ENCODE results near the gene MANSC4. TPM values are rescaled to one million over a fixed set of nuclear protein-coding genes. Genes with fewer than 3 reads are reported as not detected.

Gene MANSC4
- total RNA-seq = not detected

GRCh38 chr12:27779920-27780611 lies at the start of gene MANSC4, which contains the start of gene KLHL42:
Gene MANSC4, minus strand, starts transcription at chr12:27780236. Its CDS starts 8,960 bp downstream, at chr12:27771276.
Gene KLHL42, plus strand, starts transcription at chr12:27780233. Its CDS starts 98 bp downstream, at chr12:27780331.
- H3K27ac Mint-ChIP-seq = peak within 1 kb of the TSS; percentile 94
- DNase-seq = peak; percentile 71
- H3K9me3 Mint-ChIP-seq = no peaks in the 10 kb centered on the region
- H3K36me3 Mint-ChIP-seq = peaks cover 25% of the 10 kb centered on the region
- H3K4me1 Mint-ChIP-seq = peaks cover 36% of the 10 kb centered on the region
- no peaks in the 10 kb centered on the region for H3K27me3 Mint-ChIP-seq
- H3K4me3 Mint-ChIP-seq = peak within 1 kb of the TSS; percentile 86

- Mint-ChIP-seq H3K27me3 (peaks cover 48% of the 10 kb centered on the region), H3K4me1 (peaks cover 15% of the 10 kb centered on the region), H3K36me3 (no peaks in the 10 kb centered on the region), H3K4me3 (no peak overlapping the region), H3K9me3 (no peaks in the 10 kb centered on the region), H3K27ac (no peak overlapping the region)
- no peak for DNase-seq
These were observed 48.2 kb upstream of the MANSC4 start for GRCh38 chr12:27828196-27828595.

GRCh38 chr12:27826076-27826475 lies 46.0 kb upstream of the MANSC4 start:
- H3K9me3 Mint-ChIP-seq = no peaks in the 10 kb centered on the region
- no peak overlapping the region for H3K27ac Mint-ChIP-seq
- no peak overlapping the region for H3K4me3 Mint-ChIP-seq
- H3K36me3 Mint-ChIP-seq = no peaks in the 10 kb centered on the region
- H3K4me1 Mint-ChIP-seq = peaks cover 32% of the 10 kb centered on the region
- peaks cover 45% of the 10 kb centered on the region for H3K27me3 Mint-ChIP-seq
- DNase-seq = no peak

GRCh38 chr12:27824126-27824842 lies 44.2 kb upstream of the MANSC4 start:
- no peak overlapping the region for H3K27ac Mint-ChIP-seq
- H3K36me3 Mint-ChIP-seq = no peaks in the 10 kb centered on the region
- H3K4me3 Mint-ChIP-seq = no peak overlapping the region
- peaks cover 45% of the 10 kb centered on the region for H3K27me3 Mint-ChIP-seq
- peaks cover 33% of the 10 kb centered on the region for H3K4me1 Mint-ChIP-seq
- peak; percentile 39 for DNase-seq
- H3K9me3 Mint-ChIP-seq = no peaks in the 10 kb centered on the region

- Mint-ChIP-seq H3K4me1 (peaks cover 33% of the 10 kb centered on the region), H3K36me3 (no peaks in the 10 kb centered on the region), H3K4me3 (no peak overlapping the region), H3K9me3 (no peaks in the 10 kb centered on the region), H3K27ac (peak overlapping the region; percentile 26), H3K27me3 (peaks cover 45% of the 10 kb centered on the region)
- no peak for DNase-seq
These were observed 43.0 kb upstream of the MANSC4 start for GRCh38 chr12:27823038-27823437.

GRCh38 chr12:27822076-27822712 lies 42.2 kb upstream of the MANSC4 start:
- peak overlapping the region; percentile 87 for H3K27ac Mint-ChIP-seq
- H3K27me3 Mint-ChIP-seq = peaks cover 43% of the 10 kb centered on the region
- H3K4me3 Mint-ChIP-seq = no peak overlapping the region
- H3K36me3 Mint-ChIP-seq = no peaks in the 10 kb centered on the region
- H3K4me1 Mint-ChIP-seq = peaks cover 36% of the 10 kb centered on the region
- DNase-seq = peak; percentile 72
- H3K9me3 Mint-ChIP-seq = no peaks in the 10 kb centered on the region

- Mint-ChIP-seq H3K27ac (no peak overlapping the region), H3K4me1 (peaks cover 42% of the 10 kb centered on the region), H3K4me3 (no peak overlapping the region), H3K9me3 (no peaks in the 10 kb centered on the region), H3K27me3 (peaks cover 39% of the 10 kb centered on the region), H3K36me3 (no peaks in the 10 kb centered on the region)
- DNase-seq = peak; percentile 24
These were observed 41.4 kb upstream of the MANSC4 start for GRCh38 chr12:27821259-27821973.

- H3K27ac Mint-ChIP-seq = no peak overlapping the region
- no peak overlapping the region for H3K4me3 Mint-ChIP-seq
- DNase-seq = no peak
- peaks cover 42% of the 10 kb centered on the region for H3K4me1 Mint-ChIP-seq
- H3K36me3 Mint-ChIP-seq = no peaks in the 10 kb centered on the region
- no peaks in the 10 kb centered on the region for H3K9me3 Mint-ChIP-seq
- H3K27me3 Mint-ChIP-seq = peaks cover 30% of the 10 kb centered on the region
These were observed 40.5 kb upstream of the MANSC4 start for GRCh38 chr12:27820564-27820963.

GRCh38 chr12:27818401-27818918 lies 38.4 kb upstream of the MANSC4 start:
- Mint-ChIP-seq H3K36me3 (peaks cover 3% of the 10 kb centered on the region), H3K27ac (no peak overlapping the region), H3K27me3 (peaks cover 12% of the 10 kb centered on the region), H3K4me1 (peaks cover 46% of the 10 kb centered on the region), H3K4me3 (no peak overlapping the region), H3K9me3 (peaks cover 2% of the 10 kb centered on the region)
- no peak for DNase-seq

- Mint-ChIP-seq H3K27me3 (peaks cover 12% of the 10 kb centered on the region), H3K9me3 (peaks cover 2% of the 10 kb centered on the region), H3K4me3 (no peak overlapping the region), H3K27ac (no peak overlapping the region), H3K4me1 (peaks cover 39% of the 10 kb centered on the region), H3K36me3 (peaks cover 3% of the 10 kb centered on the region)
- no peak for DNase-seq
These were observed 37.7 kb upstream of the MANSC4 start for GRCh38 chr12:27817766-27818165.

GRCh38 chr12:27814851-27815591 lies 35.0 kb upstream of the MANSC4 start:
- DNase-seq = no peak
- peaks cover 3% of the 10 kb centered on the region for H3K36me3 Mint-ChIP-seq
- peak overlapping the region; percentile 51 for H3K27ac Mint-ChIP-seq
- peaks cover 10% of the 10 kb centered on the region for H3K27me3 Mint-ChIP-seq
- peaks cover 25% of the 10 kb centered on the region for H3K4me1 Mint-ChIP-seq
- no peak overlapping the region for H3K4me3 Mint-ChIP-seq
- peaks cover 2% of the 10 kb centered on the region for H3K9me3 Mint-ChIP-seq

GRCh38 chr12:27814411-27814810 lies 34.4 kb upstream of the MANSC4 start:
- peaks cover 3% of the 10 kb centered on the region for H3K36me3 Mint-ChIP-seq
- peaks cover 2% of the 10 kb centered on the region for H3K9me3 Mint-ChIP-seq
- no peak overlapping the region for H3K4me3 Mint-ChIP-seq
- peak overlapping the region; percentile 9 for H3K27ac Mint-ChIP-seq
- DNase-seq = no peak
- H3K27me3 Mint-ChIP-seq = peaks cover 6% of the 10 kb centered on the region
- H3K4me1 Mint-ChIP-seq = peaks cover 25% of the 10 kb centered on the region

GRCh38 chr12:27812502-27812901 lies 32.5 kb upstream of the MANSC4 start:
- DNase-seq = no peak
- H3K4me3 Mint-ChIP-seq = no peak overlapping the region
- peaks cover 27% of the 10 kb centered on the region for H3K4me1 Mint-ChIP-seq
- peaks cover 8% of the 10 kb centered on the region for H3K27me3 Mint-ChIP-seq
- peaks cover 5% of the 10 kb centered on the region for H3K36me3 Mint-ChIP-seq
- H3K9me3 Mint-ChIP-seq = peaks cover 2% of the 10 kb centered on the region
- no peak overlapping the region for H3K27ac Mint-ChIP-seq

- Mint-ChIP-seq H3K27ac (no peak overlapping the region), H3K27me3 (peaks cover 21% of the 10 kb centered on the region)
These were observed 30.7 kb upstream of the MANSC4 start for GRCh38 chr12:27810756-27811155.

More at GRCh38 chr12:27810756-27811155, 30.7 kb upstream of the MANSC4 start:
- Mint-ChIP-seq H3K4me1 (peaks cover 31% of the 10 kb centered on the region), H3K36me3 (peaks cover 5% of the 10 kb centered on the region), H3K9me3 (peaks cover 2% of the 10 kb centered on the region), H3K4me3 (no peak overlapping the region)
- DNase-seq = no peak

All from activated naive CD8-positive, alpha-beta T cell treated with anti-CD3 and anti-CD28 coated beads for 36 hours (primary cell).